HEK293 (cell line): ENCODE results near the gene CASKIN1.
A peak's percentile ranks its signal among the peaks of the same experiment; 100 is the strongest.

Source experiments
- CTCF ChIA-PET: fragments of 350-600 bp; formaldehyde crosslinking; extraction: SDS; loops from one replicate; lab custom pipeline; 2021; ENCODE audit warnings: antibody characterized with exemption; lab: Yijun Ruan, JAX
- POLR2A ChIA-PET: fragments of 300-600 bp; formaldehyde crosslinking; extraction: SDS; loops from one replicate; lab custom pipeline; 2020; ENCODE audit warnings: antibody characterized with exemption, inconsistent platforms; lab: Yijun Ruan, JAX
- H3K27ac ChIP-seq: fragments of 200-500 bp; sonication (Bioruptor generic); 2 replicates; pipeline ENCODE4 v1.5.1; 2014; ENCODE audit warnings: low read depth, low read length, control low read depth, inconsistent platforms; ENCODE audit errors: extremely low read depth
- H3K36me3 ChIP-seq, 2 experiments: fragments of 200-500 bp in 1 of 2; sonication (Bioruptor generic) in 1 of 2; 1 replicate in 1 of 2; 2 replicates in 1 of 2; pipeline ENCODE4 v1.5.1; 2014 to 2017; ENCODE audit warnings: inconsistent platforms in 2 of 2, low read length in 2 of 2; ENCODE audit not compliant: control insufficient read depth in 2 of 2, insufficient read depth in 1 of 2
- H3K4me1 ChIP-seq: fragments of 200-500 bp; sonication (Bioruptor generic); 2 replicates; pipeline ENCODE4 v1.5.1; 2014; ENCODE audit warnings: mild to moderate bottlenecking, low read length, inconsistent platforms; ENCODE audit not compliant: control insufficient read depth, insufficient read depth
- H3K4me3 ChIP-seq: 2 replicates; pipeline ENCODE4 v1.5.1; 2011; ENCODE audit warnings: low read depth, mild to moderate bottlenecking, control low read depth, low read length, moderate library complexity
- H3K9me3 ChIP-seq: fragments of 200-500 bp; sonication (Bioruptor generic); 2 replicates; pipeline ENCODE4 v1.5.1; 2014; ENCODE audit warnings: low read depth, low read length, inconsistent platforms; ENCODE audit not compliant: control insufficient read depth, insufficient read depth
- BCL11A ChIP-seq: fragments of 450-650 bp; formaldehyde crosslinking; IDR thresholded peaks from 2 replicates; pipeline ENCODE4 v1.5.1; 2016; ENCODE audit warnings: low read depth, missing biosample characterization, missing genetic modification characterization
- CTCF ChIP-seq: fragments of 450-650 bp; formaldehyde crosslinking; IDR thresholded peaks from 2 replicates; pipeline ENCODE4 v1.5.1; 2016; ENCODE audit warnings: missing biosample characterization, missing genetic modification characterization
- GLIS2 ChIP-seq: fragments of 450-650 bp; formaldehyde crosslinking; IDR thresholded peaks from 2 replicates; pipeline ENCODE4 v1.5.1; 2016; ENCODE audit warnings: missing biosample characterization, missing genetic modification characterization
- KLF1 ChIP-seq: fragments of 450-650 bp; formaldehyde crosslinking; IDR thresholded peaks from 2 replicates; pipeline ENCODE4 v1.5.1; 2016; ENCODE audit warnings: missing biosample characterization, missing genetic modification characterization
- OVOL3 ChIP-seq: fragments of 450-650 bp; formaldehyde crosslinking; IDR thresholded peaks from 2 replicates; pipeline ENCODE4 v1.5.1; 2016; ENCODE audit warnings: missing biosample characterization, missing genetic modification characterization
- PRDM1 ChIP-seq: fragments of 450-650 bp; formaldehyde crosslinking; IDR thresholded peaks from 2 replicates; pipeline ENCODE4; 2016; ENCODE audit warnings: missing biosample characterization, missing genetic modification characterization
- SCRT1 ChIP-seq: fragments of 450-650 bp; formaldehyde crosslinking; IDR thresholded peaks from 2 replicates; pipeline ENCODE4 v1.5.1; 2016; ENCODE audit warnings: missing biosample characterization, missing genetic modification characterization, borderline replicate concordance
- SETDB1 ChIP-seq: IDR thresholded peaks from one replicate; pipeline ENCODE4 v1.6.1; 2017; ENCODE audit warnings: mild to moderate bottlenecking, low read length, moderate library complexity, mixed read lengths; ENCODE audit not compliant: insufficient read length
- SP7 ChIP-seq: fragments of 450-650 bp; formaldehyde crosslinking; IDR thresholded peaks from 2 replicates; pipeline ENCODE4 v1.5.1; 2016; ENCODE audit warnings: missing biosample characterization, missing genetic modification characterization
- WT1 ChIP-seq: fragments of 450-650 bp; formaldehyde crosslinking; IDR thresholded peaks from 2 replicates; pipeline ENCODE4 v1.5.1; 2016; ENCODE audit warnings: missing biosample characterization, missing genetic modification characterization
- ZBTB26 ChIP-seq: fragments of 450-650 bp; formaldehyde crosslinking; optimal IDR thresholded peaks from 2 replicates; pipeline ENCODE3; 2016; ENCODE audit warnings: missing biosample characterization, mild to moderate bottlenecking, missing genetic modification characterization
- ZBTB8A ChIP-seq: fragments of 450-650 bp; formaldehyde crosslinking; IDR thresholded peaks from 2 replicates; pipeline ENCODE4 v1.5.1; 2016; ENCODE audit warnings: missing biosample characterization, missing genetic modification characterization
- ZNF16 ChIP-seq: fragments of 450-650 bp; formaldehyde crosslinking; IDR thresholded peaks from 2 replicates; pipeline ENCODE4 v1.5.1; 2016; ENCODE audit warnings: low read depth, missing biosample characterization, missing genetic modification characterization
- ZNF18 ChIP-seq: fragments of 450-650 bp; formaldehyde crosslinking; IDR thresholded peaks from 2 replicates; pipeline ENCODE4 v1.5.1; 2016; ENCODE audit warnings: missing biosample characterization, missing genetic modification characterization
- ZNF292 ChIP-seq: fragments of 450-650 bp; formaldehyde crosslinking; IDR thresholded peaks from 2 replicates; pipeline ENCODE4 v1.5.1; 2016; ENCODE audit warnings: low read depth, missing biosample characterization, missing genetic modification characterization, borderline replicate concordance
- ZNF350 ChIP-seq: fragments of 450-650 bp; formaldehyde crosslinking; IDR thresholded peaks from 2 replicates; pipeline ENCODE4 v1.5.0; 2017; ENCODE audit warnings: missing biosample characterization, mild to moderate bottlenecking, missing genetic modification characterization
- ZNF488 ChIP-seq: fragments of 450-650 bp; formaldehyde crosslinking; IDR thresholded peaks from 2 replicates; pipeline ENCODE4 v1.5.1; 2016; ENCODE audit warnings: missing biosample characterization, missing genetic modification characterization
- ZNF510 ChIP-seq: fragments of 450-650 bp; formaldehyde crosslinking; IDR thresholded peaks from 2 replicates; pipeline ENCODE4 v1.5.1; 2018; ENCODE audit warnings: mild to moderate bottlenecking, missing genetic modification characterization, missing biosample characterization; ENCODE audit not compliant: insufficient replicate concordance
- ZNF654 ChIP-seq: fragments of 450-650 bp; formaldehyde crosslinking; IDR thresholded peaks from 2 replicates; pipeline ENCODE4 v1.5.1; 2016; ENCODE audit warnings: low read depth, missing biosample characterization, missing genetic modification characterization
- ZNF692 ChIP-seq: fragments of 450-650 bp; formaldehyde crosslinking; IDR thresholded peaks from 2 replicates; pipeline ENCODE4 v1.5.1; 2016; ENCODE audit warnings: missing biosample characterization, missing genetic modification characterization
- ZNF791 ChIP-seq: fragments of 450-650 bp; formaldehyde crosslinking; IDR thresholded peaks from 2 replicates; pipeline ENCODE4 v1.5.1; 2016; ENCODE audit warnings: missing biosample characterization, missing genetic modification characterization
- ZSCAN18 ChIP-seq: fragments of 450-650 bp; formaldehyde crosslinking; IDR thresholded peaks from 2 replicates; pipeline ENCODE4 v1.5.1; 2016; ENCODE audit warnings: missing biosample characterization, missing genetic modification characterization
- ZSCAN23 ChIP-seq: fragments of 450-650 bp; formaldehyde crosslinking; IDR thresholded peaks from 2 replicates; pipeline ENCODE4 v1.5.1; 2016; ENCODE audit warnings: missing biosample characterization, missing genetic modification characterization
- ZSCAN4 ChIP-seq: fragments of 450-650 bp; formaldehyde crosslinking; IDR thresholded peaks from 2 replicates; pipeline ENCODE4 v1.5.1; 2017; ENCODE audit warnings: missing biosample characterization, missing genetic modification characterization

Gene CASKIN1

GRCh38 chr16:2238150-2238837, 41.9 kb upstream of the CASKIN1 start:
- POLR2A ChIA-PET: interaction anchor here (0.6 to 5.3 kb wide), 9 partner anchors 9 to 83 kb away, joined by 3 to 48 read pairs (median 7); partner anchors contain the start of genes ECI1, MLST8, PGP and TRAF7
- TF ChIP-seq PRDM1 (tag by site-specific recombination) (no peak), ZNF692 (tag by site-specific recombination) (no peak), ZNF350 (tag by site-specific recombination) (no peak), ZNF18 (no peak), ZNF510 (tag by site-specific recombination) (no peak), CTCF (no peak), ZSCAN23 (tag by site-specific recombination) (no peak), ZNF791 (tag by site-specific recombination) (no peak), SCRT1 (tag by site-specific recombination) (no peak), GLIS2 (tag by site-specific recombination) (0 out of 2 replicates have a peak, but pooled peaks have one; percentile 49), SETDB1 (no peak), OVOL3 (tag by site-specific recombination) (no peak), ZBTB26 (tag by site-specific recombination) (no peak), ZNF292 (no peak), ZSCAN4 (tag by site-specific recombination) (no peak), BCL11A (tag by site-specific recombination) (no peak), SP7 (tag by site-specific recombination) (no peak), ZSCAN18 (tag by site-specific recombination) (no peak), WT1 (tag by site-specific recombination) (no peak), ZBTB8A (tag by site-specific recombination) (peak; percentile 45; the same call in 1 of the 2 replicates), ZNF654 (tag by site-specific recombination) (no peak), ZNF488 (tag by site-specific recombination) (no peak), KLF1 (tag by site-specific recombination) (peak; percentile 60), ZNF16 (no peak)

More at GRCh38 chr16:2238150-2238837, 41.9 kb upstream of the CASKIN1 start:
- Histone ChIP-seq H3K9me3 (no peaks in the 10 kb centered on the region), H3K4me3 (no peak overlapping the region), H3K27ac (no peak overlapping the region), H3K36me3 (peaks cover 3 to 50% of the 10 kb centered on the region in 2 experiments; a peak in 2 of 3 replicates), H3K4me1 (peaks cover 4% of the 10 kb centered on the region; the same call in 1 of the 2 replicates)
- CTCF ChIA-PET: interaction anchor here (0.5 to 0.8 kb wide), 2 partner anchors 263 to 688 kb away, joined by 3 read pairs; no protein-coding TSS in a partner anchor
